ENCODE measurements around the gene IGSF21.

The IGSF21 gene

DNA sequence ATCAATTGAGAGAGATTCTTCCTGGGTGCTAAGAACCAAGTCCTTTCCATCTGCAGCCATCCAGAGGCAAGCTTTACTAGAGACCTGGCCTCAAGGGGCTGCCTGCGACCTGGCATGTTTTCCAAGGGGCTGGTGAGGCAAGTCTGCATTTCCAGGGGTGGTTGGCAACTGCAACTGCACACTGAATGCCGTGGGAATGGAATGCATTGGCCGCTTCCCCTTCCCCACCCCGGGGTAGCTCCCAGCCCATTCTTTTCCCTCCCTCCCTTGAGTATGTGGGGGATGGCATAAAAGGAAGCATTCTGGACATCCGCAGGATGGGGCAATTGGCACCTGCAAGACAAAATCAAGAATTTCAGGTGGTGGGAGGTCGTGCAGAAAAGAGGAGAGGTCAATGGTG, 155.1 kb downstream of the IGSF21 start:
- no peak for DNase-seq (ENCODE audit: low read depth)

DNA sequence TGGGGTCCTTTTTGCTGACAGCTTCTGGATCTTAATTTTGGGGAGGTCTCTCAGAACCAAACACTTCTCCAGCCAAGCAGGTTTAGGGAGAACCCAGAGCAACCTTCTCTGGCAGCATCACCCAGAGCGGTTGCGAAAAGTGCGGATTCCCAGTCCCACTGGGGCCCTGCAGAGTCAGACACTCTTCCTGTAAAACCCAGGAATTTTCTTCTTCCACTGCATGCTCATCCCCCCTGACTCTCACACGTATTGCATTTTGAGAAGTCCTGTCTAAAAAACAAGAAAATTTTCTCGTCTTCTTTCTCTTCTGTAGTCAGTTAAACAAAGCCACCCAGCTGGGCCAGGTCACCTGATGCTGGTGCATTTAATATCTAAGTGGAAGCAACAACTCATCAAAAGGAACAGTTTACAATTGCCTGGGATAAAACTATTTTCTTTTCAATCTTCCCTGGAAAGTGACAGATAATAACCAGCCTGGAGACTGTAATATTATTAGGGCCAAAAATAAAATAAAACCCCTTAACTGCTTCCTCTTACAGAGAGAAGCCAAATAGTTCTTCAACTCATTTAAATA, 156.0 kb downstream of the IGSF21 start:
- no peak for DNase-seq (ENCODE audit: low read depth)

DNA sequence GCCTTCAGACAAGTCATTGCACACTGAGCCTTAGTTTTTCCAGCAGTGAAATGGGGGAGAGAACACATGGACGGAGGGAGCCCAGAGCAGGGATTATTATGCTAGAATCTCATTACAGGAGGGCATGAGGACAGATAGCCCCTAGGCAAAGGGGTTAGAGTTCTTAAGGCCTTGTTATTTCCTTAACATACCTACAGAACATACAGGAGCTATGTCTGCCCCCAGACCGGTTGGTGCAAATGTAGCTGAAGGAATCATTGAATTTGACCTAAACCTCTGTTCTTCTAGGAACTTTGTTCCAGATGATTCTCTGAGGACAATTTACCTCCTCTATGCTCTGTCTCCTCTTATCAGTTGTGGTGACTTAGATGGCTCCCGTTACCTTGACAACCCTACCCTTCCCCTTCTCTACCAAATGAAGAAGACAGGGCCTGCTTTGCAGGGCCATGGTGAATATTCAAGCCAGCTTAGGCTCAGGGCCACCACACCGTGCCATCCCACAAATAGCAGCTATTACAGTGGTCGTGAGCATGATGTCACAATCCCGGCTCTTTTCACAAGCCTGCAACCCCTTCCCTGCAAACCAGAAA, 156.9 kb downstream of the IGSF21 start:
- no peak for DNase-seq (ENCODE audit: low read depth)

DNA sequence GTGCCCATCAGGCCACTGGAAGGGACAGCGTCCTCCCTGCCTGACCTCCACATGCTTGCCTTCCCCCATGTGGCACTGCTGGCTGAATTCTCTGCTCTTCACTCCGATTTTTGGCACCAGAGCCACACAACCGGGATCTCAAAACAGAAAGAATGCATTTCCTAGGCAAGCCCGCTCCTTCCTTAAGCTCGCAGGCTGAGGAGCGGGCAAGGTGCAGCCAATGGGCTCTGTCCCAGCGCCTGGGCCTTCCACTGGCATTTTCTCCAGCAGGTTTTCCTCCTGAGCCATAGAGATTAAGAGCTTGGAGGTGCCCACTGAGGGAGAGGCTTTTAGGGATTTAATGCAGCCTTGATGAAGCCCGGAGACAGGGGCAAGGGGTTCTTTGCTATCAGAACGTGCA, 158.0 kb downstream of the IGSF21 start:
- no peak for DNase-seq (ENCODE audit: low read depth)

DNA sequence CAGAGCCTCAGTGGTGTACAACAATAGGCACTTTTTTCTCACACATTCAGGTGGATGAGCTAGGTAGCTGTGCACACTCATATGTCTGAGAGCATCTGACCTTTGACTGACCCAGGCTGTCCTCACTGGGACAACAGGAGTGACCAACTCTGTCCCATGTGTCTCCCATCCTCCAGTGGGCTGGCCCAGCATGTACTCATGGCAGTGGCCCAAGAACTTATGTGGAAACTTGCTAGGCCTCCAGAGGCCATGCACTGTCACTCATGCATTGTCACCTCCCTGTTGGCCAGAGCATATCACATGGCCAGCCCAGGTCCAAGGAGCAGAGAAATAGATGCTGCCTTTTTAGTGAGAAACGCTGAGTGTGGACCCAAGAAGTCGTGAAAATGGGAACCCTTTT, 158.8 kb downstream of the IGSF21 start:
- no peak for DNase-seq (ENCODE audit: low read depth)

DNA sequence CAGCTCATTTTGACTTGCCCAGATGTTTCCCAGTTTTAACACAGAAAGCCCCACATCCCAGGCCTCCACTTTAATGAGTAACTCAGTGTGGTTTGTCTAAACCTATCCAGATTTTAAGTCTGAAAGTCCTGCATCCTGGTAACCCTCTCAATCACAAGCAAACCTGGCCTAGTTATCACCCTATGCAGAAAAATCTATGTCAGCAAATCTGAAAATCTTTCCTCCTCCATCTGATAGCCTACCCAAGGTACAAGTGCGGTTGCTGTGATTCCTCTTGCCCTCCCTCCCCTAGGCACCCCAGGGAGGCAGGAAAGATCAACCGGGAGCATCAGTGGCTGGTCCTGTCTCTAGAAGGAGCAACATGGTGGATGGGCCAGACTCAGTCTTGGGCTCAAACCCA, 163.7 kb downstream of the IGSF21 start:
- no peak for DNase-seq (ENCODE audit: low read depth)

DNA sequence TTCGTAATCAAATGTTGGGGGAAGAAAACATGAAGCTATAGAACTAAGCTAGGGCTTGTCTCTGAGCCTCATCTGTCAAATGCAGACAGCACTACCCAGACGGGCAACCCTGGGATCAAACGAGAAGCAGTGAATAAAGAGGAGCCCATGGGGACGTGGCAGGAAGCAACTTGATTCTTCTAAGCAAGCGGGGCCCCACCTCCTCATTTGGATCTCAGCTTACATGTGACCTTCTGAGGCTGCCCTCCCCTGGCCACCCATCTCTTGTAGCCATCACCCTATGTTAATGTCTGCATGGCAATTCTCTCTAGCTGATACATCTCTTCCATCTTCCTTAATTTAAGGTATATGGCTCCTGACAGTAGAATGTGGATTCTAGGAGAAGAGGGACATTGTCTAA, 171.3 kb downstream of the IGSF21 start:
- no peak for DNase-seq (ENCODE audit: low read depth)

DNA sequence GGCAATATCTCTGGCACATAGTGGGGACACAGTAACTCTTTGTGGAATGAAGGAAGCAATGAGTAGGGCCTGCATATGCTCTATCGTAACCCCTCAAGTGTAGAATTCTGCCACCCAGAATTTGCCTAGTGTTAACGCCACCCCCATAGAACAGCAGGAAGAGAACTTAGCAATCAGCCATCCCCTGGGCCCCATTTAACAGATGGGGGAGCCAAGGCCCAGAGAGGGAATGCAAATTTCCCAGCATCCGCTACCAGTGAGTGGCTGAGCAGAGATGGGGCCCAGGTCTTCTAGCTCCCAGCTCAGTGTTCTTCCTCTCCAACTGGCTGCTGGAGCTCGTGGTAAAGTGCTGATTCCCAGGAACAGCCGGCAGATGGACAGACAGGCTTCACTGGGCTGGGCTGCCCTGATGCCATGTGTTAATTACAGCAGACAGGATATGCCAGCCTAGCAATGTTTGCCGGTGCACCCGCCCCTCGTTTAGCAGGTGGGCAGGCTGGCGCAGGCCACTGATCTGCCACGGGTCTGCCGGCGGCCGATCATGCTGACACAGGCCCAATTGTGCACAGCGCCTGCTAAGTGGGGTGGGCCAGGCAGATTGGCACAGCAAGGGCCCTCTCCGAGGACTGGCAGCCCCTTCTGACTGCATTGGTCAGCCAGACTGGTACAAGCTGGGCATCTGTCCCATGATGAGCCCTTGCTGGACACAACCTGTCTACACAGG, 171.9 kb downstream of the IGSF21 start:
- no peak for DNase-seq (ENCODE audit: low read depth)

DNA sequence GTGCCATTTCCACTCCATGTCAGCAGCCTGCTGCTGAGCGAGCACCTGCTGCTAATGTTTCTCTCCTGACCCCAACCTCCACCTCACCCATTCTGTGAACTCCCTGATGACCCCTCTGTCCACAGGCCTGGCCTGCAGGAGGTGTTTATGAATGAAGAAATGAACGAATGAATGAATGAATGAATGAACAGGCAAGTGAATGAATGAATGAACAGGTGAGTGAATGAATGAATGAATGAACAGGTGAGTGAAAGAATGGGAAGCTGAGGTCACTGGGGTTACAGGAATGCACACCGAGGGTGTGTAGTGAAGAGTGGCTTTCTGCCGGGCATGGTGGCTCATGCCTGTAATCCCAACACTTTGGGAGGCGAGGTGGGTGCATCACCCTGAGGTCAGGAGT, 173.4 kb downstream of the IGSF21 start:
- no peak for DNase-seq (ENCODE audit: low read depth)

DNA sequence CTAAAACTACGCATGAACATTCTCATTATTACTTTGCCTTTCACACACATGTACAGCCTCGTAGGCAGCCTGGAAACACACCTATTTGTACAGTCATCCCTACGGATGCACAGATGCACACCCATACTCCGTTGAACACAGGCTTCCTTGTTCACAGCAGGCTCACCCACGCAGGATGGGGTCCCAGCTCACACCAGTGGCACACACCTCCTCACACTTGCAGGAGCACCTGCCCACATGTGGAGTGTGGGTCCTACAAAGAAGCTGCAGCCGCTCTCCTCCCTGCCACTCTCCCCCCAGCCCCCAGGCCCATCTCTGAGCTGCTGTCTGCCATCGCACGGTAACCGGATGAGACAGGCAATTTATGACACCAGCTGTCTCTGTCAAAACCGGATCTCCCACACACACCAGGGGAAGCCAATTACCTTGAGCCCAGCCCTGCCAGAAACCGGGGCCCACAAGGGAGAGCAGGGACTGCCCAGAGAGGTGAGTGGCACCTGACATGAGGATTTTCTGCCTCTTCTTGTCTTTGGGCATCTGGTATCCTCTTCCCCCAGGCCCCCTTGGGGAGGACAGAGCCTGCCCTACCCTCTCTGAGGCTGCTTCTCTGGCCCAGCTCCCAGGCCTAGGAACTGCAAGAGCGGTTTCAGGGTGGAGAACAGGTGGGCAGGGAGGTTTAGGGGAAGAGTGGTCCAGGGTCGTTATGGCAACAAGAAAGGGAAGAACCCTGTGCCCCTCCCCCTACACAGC, 175.4 kb downstream of the IGSF21 start:
- DNase-seq (ENCODE audit: low read depth): no peak

DNA sequence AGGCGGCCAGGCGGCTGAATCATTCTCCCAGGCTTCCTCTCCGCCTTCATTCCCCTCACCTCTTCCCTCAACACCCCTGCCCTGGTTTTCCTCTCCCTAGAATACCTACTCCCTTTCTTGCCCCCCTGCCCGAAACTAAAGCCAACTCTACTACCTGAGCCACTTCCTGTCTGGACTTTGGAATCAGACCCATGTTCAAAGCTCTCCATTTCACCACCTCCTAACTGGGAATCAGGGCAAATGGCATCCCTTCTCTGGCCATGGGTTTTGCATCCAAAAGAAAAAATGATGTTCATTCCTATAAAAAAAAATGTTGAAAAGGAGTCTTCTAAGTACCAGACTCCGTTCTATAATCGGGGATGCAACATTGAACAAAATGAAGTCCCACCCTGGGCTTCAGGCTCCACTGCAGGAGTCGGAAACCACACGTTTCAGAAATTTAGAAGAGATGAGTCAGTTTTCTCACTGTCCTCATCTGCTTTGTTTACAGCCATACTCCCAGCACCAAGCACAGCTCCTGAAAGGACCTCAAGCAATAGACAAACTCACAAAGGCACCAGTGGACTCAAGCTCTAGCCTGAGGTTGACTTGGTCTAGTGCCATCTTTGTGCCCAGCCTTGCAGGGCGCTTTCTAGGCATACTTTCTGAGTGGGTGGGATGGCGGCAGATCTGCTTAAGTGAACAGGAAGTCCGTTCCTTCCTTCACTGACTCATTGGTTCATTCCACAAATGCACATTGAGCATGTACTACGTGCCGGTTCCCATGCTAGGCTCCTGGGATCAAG, 176.2 kb downstream of the IGSF21 start:
- no peak for DNase-seq (ENCODE audit: low read depth)

DNA sequence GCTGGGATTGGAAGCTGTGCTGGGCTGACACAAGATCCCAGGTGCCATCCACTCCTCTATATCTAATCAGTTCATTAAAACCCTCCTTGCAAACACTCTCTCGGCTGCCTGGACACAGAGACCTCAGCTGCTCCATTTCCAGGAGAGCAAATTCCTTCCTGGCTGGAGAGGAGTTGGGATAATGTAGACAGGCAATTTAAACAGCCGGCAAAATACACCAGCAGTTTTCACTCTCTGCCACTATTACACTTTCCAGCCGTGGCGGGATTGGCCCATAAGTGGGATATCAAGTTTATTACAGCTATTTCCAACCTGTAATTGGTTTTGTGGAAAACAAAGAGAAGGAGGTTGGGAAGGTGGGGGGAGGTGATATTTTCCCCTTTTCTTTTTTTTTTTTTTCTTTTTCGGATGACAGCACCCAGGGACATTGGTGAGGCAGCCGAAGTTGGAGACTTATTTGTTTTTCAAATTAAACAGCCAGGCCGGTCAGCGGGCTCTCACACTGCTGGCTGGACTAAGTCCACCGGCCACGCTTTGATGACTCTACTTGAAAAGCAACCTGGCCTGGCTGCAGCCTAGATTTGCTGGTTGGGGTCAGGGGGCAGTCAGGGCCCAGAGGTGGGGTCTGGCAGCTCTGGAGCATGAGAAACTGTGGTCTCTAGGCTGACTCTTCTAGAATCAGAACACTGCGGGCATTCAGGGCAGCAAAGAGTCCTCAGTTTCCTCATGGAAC, 177.4 kb downstream of the IGSF21 start:
- DNase-seq (ENCODE audit: low read depth): no peak

DNA sequence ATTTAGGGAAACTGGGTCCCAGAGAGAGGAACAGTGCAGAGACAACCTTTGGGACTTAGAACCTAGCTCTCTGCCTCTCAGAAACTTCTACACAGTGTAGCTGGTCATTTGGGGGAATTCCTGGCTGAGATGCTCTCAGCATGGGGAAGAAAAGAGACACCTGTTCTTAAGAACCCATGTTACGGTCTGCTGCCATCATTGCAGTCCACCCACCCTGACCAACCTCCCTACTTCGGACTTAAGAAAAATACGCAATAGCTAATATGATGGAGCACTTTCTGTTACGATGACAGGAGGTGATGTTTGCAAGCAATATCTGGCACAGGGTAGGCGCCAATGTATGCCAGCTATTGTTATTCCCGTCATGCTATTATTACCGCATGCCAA, 177.9 kb downstream of the IGSF21 start:
- no peak for DNase-seq (ENCODE audit: low read depth)

DNA sequence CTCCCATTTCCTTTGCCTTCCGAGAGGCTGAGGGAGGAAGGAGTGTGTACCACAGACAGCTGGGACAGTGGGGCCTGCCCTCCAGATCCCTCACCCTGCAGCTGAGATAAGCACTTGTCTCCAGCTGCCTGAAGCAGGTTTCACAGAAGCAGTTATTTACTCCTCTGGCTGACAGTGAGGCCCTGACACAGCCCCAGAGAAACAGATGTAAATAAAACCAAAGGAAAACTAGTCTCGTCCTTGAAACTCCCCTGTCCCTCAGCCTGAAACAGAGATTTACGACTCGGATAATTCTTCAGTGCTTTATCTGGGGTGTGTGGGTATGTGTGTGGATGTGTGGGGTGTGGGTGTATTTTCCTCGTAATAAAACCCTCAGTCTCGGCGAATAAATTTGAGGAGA, 181.1 kb downstream of the IGSF21 start:
- no peak for DNase-seq (ENCODE audit: low read depth)

DNA sequence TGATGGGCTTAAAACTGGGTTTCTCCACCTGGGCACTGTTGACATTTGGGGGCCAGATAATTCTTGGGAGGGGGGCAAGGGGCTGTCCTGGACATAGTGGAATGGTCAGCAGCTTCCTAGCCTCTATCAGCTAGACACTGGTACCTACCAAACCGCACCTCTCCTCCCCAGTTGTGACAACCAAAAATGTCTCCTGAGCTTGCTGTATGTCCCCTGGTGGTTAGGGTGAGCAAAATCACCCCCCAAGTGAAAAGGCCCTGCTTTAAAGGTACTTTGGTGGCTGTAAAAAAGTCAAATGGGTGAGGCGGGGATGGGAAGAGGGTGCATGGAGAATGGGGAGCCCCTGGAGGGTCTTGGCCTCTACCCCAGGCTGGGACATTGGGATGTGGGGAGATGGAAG, 182.0 kb downstream of the IGSF21 start:
- no peak for DNase-seq (ENCODE audit: low read depth)

DNA sequence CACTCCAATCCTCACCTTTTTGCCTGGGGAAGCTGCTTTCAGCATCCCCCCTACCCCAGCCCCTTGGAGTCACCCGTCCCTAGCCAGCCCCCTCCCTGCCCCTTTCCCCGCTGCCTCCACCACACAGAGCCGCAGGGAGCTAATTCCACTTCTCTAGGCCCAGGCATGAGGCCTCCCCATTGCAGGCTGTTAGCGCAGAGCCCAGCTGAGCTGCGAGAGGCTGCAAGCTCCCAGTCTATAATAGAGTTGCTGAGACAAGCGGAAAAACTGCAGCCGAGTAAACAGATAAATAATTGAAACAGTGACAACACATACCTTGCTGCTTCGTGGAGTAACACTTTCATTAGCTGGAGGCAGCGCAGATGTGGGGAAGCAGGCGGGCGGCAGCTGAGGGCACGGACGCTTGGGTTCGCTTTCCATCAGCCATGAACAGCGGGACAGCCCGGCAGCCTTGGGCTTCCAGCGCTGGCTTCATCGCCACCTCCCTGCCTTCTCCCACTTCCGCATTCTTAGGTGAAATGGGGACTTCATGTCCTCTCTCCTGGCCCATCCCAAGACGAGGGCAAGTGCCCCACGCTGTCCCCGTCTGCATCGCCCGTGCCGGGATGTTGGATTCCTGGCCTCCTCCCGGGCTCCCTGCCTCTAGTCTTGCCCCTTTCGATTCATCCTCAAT, 183.3 kb downstream of the IGSF21 start:
- DNase-seq (ENCODE audit: low read depth): no peak

DNA sequence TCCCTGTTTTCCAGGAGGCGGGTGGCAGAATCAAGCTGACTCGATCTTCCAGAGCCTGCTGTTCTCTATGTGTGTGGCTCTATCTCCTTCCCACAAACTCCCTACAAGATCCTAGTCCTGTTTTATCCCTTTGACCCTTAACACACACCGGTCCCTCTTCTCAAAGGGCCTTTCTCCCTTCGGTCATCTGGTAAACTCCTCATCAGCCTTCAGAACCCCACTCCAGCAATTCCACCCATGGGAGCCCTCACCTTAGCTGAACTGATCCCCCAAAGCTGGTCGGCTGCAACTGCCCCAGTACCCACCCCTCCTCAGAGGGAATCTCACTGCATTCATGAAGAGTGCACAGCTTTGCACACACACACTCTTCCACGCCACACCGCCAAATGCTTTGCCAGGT, 184.9 kb downstream of the IGSF21 start:
- no peak for DNase-seq (ENCODE audit: low read depth)

DNA sequence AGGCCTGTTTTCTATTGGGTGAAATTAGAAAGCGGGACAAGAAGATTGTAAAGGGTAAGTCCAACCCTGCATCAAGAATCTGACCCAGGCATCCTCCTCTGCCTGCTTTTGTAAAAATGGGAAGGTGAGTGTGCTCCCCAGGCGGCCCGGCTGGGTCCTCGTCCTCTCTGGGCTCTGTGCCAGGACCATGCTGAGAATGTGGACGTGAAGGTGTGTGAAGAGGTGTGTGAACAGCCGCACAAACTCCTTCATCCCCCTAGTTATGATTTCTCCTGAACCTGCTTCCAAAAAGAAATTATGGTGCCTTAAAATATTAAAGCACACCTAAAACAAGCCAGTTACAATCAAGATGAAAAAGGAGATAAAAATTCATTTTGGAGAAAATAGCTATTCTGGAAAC, 185.7 kb downstream of the IGSF21 start:
- no peak for DNase-seq (ENCODE audit: low read depth)

DNA sequence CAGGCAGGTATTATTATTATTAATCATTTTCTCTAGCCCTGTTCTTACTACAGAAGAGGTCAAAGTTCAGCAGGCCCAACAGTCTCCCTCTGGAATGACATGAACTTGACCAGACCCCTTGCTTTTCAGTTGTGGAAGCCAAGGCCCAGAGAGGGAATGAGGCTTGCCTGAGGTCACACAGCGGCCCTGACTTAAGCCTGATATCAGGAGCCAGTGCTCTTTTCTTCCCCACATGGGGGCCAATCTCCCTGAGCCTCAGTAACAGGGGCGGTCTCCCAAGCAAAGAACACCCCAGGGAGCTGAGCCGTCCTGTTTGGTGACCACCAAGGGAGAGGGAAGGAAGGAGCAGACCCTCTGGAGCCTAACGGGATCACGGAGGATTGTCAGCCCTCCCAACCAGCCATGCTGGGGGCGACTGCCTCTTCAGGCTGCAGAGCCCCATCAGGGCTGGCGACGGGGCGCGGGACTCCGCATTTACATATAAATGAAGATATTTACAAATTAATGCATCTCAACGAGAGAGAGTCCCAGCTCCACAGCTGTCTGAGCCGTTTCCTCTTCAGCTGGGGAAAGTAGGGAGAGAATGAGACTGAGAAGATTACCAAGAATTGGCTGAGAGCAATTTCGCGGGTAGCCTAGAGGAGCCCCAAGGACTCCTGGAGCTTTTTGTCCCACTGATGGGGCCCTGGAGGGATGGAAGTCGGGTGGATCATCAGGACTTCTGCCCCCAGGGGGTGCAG, 187.0 kb downstream of the IGSF21 start:
- no peak for DNase-seq (ENCODE audit: low read depth)

DNA sequence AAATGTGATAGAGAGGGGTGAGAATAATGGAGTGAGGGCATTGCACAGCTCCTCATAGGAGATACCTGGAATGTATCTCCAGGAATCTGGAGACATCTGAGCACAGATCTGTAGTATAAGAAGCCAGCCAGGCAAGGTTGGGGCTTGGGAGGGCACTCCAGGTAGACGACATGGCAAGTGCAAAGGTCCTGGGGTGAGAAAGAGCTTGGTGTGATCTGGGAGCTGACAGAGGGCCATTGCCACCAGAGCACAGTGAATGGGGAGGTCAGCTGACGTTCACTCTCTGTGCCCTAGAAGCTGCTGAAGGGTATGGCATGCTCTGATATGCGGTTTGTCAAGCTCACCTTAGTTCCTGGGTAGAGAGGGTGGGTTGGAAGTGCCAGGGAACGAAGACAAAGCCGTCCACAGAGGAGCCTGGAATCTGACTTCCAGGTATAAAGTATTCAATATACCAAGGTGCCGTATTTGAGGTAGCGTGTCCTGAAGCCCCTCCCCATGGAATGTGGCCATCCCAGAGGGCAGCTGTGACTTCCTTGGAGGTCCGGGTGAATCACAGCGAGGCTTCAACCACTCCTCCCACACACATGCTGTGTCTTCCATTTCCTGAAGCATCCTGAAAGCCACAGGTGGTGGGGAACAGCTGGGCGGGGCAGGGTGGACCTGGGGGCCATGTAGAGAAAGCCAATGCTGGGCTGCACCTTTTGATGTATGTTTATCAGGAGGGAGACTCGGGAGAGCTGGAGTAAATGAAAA, 190.5 kb downstream of the IGSF21 start:
- no peak for DNase-seq (ENCODE audit: low read depth)
